NCI-H526 (cell line): ENCODE measurements around the gene AKAP17A.

Experiments
- DNase-seq, 2 experiments: peaks; one replicate each; lab custom pipeline; 2025; lab: John Stamatoyannopoulos, UW

The AKAP17A gene

DNA sequence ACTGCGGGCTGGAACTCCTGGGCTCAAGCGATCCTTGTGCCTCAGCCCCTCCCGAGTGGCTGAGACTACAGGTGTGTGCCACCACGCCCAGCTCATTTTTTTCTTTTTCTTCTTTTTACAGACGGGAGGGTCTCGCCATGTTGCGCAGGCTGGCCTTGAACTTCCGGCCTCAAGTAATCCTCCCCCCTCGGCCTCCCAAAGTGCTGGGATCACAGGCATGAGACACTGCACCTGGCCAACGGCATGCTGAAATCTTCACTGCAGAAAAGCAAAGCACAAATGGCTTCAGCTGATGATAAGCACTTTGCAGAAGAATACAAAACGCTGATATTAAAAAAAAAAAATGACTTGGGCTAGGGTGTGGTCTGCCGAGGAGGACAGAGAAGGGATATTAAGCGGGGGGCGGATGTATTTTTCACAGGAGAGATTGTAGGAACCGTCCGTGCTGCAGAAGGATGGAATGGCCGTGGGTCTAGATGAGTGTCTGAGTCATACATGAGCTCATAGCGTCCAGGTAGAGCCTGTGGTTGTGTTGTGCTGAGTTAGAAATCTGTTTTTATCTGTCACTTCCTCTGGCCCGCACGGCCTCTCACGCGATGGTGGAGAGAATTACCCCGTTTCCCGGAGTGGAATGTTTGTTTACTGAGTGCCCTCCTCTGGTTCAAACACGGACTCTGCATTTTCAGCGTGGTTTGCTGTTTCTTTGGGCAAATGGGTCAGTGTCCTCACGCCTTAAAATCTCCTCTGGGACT, 8.5 kb upstream of the AKAP17A start:
- no peak for DNase-seq

DNA sequence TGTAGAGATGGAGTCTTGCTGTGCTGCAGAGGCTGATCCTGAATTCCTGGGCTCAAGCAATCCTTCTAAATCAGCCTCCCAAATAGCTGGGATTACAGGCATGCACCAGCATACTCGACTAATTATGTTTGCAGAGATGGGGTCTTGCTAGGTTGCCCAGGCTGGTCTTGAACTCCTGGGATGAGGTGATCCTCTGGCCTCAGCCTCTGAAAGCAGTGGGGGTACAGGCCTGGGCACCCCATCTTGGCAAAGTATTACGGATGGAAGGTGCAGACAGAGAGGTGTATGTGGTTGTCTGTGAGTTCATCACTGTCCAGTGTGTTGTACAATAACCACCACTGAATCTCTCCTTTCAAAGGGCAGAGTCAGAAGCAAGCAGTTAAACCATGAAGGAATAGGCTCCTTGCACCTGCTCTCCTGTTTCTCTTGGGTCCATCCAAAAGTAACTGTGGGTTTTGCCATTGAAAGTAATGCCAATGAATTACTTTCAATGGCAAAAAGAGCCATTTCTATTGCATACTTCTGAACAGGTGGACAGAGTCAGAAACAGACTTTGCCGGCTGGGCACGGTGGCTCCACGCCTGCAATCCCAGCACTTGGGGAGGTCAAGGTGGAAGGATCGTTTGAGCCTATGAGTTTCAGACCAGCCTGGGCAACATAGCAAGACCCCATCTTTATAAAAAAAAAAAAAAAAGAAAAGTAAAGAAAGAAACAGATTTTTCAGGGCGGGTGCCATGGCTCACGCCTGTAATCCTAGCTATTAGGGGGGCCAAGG, 7.0 kb upstream of the AKAP17A start:
- no peak for DNase-seq

GRCh38 chrX:1587161-1587560, 4.2 kb upstream of the AKAP17A start:
- DNase-seq: peak; percentile 97

GRCh38 chrX:1589356-1590130, 1.9 kb upstream of the AKAP17A start:
- DNase-seq: no peak

DNA sequence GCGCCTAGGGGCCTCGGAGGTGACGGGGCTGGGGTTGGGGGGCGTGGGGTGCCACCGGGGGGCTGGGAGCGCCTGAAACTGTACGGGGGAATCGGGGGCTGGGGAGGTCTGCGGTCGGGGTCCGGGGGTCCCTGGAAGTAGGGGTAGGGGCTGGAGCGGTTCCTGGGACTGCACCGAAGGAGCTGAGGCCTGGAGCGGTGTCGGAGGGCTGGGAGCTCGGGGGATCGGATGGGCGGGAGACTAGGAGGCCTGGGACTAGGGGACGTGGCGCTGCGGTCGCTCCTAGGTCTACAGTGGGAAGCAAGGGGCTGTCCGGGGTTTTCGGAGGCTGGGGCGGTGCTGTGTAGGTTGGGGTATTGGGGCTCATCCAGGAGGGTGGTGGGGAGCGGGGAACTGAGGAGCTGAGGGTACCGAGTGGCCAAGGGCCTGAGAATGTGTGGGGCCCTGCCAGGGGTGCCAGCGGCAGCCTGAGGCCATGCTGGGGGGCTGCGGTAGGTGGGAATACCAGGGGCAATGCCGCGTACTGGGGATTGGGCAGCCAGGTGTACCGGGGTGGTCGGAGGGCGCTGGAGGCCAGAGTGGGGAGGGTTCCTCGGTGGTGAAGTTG, 562 bp downstream of the AKAP17A start:
- DNase-seq: no peak

DNA sequence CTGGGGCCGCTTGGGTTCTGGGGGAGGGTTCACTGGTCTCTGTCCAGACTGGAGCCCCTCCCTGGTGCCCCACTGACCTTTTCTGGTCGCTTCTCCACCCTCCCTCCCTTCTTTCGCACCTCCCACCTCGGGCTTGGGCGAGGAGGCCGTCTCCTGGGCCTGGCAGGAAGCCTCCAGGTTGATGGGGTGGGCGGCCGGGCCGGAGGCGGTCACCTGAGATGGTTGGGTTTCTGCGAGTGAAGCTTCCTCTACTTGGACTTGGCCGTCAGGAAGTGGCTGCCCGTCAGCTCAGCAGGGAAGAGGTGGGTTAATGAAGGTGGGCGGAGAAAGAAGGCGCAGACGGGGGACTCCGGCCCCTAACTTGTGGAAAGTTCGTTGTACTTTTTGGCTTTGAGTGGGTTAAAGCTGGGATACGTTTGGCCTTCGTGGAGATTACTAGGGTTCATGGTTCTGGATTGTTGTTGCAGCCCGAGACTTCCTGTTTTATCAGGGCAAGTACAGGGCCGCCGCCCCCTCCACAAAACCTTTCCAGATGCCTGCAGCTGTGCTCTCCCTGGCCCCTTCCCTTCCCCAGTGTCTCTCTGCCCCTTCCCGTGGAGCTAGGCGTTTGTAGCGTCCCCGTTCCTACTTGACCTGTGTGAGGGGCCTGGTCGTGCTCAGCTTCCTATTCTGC, 1.2 kb downstream of the AKAP17A start:
- DNase-seq: no peak

GRCh38 chrX:1593286-1594271, 2.2 kb downstream of the AKAP17A start:
- DNase-seq: no peak

DNA sequence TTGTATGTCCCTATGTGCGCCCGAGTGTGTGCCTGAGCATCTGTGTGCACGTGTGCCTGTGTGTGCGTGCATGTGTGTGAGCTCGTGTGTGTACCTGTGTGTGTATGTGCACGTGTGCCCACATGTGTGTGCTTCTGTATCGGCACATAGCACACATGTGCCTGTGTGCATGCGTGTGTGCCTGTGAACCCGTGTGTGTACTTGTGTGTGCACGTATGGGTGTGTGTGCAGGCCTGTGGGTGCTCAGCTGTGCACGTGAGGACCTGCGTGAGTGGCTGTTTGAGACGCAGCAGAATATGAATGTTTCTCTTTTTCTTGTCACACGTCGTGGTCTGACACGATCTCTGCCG, 4.3 kb downstream of the AKAP17A start:
- no peak for DNase-seq

GRCh38 chrX:1596676-1597344, 5.4 kb downstream of the AKAP17A start:
- DNase-seq: no peak

DNA sequence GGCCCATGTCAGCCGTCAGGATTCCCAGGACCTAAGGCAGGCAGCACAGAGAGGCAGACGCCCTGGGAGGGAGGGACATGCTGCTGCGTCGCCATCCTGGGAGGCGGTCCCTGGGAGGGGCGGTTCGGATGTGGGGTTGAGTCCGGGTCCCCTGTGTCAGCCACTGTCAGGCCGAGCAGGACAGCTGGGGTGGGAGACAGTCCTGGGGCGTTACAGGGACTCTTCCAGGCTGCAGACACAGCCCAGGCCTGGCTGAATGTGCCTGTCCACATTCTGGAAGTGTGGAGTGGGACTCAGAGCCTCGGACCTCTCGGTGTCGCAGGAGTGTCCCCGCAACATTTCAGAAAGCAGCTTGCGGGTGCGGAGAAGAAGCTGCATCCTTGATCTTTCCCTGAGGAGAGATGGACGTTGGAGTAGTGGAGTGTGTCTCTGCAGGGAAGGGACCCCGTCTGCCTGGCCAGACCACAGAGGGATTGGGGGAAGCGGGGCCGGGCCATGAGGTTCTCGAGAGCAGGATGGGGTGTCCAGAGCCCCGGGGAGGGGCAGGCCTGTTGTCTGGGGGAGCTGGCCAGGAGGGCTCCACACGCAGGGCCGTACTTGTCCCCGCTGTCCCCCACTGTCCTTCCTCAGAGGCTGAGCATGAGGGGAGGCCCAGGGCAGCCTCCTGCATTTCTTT, 6.1 kb downstream of the AKAP17A start:
- no peak for DNase-seq

DNA sequence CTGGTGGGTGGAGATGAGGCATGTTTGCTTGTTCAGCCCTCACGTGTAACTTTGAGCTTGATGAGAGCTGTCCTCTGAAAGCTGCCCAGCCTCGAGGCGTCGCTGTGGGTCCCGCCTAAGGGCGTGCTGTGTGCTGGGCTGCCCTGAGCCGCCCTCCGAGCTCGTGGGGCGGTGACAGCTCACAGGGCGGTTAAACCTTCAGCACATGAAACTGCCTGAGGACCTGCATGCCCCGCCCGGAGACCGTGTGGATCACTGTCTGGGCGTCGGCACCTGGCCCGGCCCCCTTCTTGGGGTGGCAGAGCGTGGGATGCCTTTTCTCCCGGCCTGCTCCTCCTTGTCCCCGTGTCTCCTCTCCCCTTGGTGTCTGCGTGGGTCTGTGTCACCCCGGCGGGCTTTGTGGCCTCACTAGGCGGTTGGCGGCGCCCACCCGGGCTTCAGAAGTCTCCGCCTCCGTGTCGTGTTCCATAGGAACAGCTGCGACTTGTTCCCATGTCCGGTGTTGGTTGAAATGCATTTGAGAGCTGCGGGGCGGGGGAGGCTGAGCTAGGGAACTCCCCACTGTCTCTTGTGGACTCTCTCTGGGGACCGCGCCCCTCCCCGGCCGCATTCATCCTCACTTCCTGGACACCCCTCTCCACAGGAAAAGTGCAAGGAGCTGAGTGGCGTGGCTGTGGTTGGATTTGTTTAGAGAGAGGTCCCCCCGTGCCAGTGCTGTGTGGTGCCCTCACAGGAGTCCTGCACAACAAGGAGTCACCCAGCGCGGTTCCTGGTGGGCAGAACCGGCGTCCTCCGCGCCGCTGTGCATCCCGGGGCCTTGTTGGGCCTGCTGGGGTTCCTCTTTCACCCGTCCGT, 6.8 kb downstream of the AKAP17A start:
- DNase-seq: no peak

DNA sequence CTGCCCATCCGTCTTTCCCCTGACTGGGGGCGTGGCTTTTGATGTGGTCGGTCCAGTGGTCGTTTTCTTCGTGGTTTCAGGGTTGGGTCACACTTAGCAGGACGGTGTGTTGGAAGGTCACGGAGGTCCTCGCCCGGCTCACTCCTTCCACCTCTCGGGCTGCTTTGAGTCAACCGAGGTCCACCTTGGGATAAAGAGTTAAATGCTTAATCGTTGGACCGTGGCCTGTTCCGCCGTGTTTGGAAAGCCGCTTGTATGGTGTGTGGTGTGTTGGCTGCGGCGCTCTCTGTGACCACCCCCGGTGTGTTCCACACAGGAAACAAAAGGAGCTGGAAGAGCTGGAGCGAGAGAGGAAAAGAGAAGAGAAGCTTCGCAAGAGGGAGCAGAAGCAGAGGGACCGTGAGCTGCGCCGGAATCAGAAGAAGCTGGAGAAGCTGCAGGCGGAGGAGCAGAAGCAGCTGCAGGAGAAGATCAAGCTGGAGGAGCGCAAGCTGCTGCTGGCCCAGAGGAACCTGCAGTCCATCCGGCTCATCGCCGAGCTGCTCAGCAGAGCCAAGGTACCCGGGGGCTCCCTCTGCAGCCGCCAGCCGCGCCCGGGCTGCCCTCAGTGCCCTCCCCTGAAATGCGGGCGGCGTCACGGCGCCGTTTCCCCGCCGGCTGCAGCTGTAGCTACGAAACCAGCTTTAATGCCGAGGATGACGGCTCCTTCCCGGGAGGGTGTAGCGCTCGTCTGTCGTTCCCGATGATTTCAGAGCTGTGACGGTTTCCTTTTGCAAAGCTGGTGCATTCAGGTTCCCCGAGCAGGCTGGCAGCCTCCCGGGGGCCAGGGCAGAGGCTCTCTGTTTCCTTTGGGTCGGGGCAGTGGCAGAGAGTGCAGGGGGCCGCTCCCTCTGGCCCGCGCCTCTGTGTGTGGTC, 7.7 kb downstream of the AKAP17A start:
- no peak for DNase-seq

DNA sequence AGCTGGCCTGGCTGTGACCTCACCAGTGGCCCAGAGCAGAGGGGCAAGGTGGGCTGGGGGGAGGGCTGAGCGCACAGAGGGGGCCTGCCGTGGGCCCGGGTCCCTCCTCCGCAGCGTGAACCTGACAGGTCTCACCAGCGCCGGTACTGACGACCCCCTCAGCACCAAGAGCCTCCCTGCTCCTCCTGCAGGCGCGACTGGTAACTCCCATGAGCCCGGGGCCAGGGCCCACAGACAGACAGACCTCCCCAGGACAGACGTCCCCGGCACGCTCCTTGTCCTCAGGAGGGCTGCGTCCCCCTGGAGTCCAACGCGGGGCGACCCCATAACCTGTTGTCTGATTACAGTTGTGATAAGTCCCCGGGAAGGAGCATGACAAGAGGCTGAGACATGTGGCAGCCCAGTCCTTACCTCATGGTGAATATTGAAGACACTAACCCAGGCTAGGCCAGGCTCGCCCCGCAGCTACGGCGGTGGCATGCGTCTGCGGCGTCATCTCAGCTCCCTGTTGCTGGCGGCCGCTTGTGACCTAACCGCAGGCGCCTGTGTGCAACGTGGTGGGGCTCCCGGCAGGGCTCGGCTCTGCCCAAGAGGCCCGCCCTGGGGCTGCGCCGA, 8.5 kb downstream of the AKAP17A start:
- DNase-seq: no peak

- no peak for DNase-seq
These were observed 9.1 kb downstream of the AKAP17A start for GRCh38 chrX:1600406-1601050.

DNA sequence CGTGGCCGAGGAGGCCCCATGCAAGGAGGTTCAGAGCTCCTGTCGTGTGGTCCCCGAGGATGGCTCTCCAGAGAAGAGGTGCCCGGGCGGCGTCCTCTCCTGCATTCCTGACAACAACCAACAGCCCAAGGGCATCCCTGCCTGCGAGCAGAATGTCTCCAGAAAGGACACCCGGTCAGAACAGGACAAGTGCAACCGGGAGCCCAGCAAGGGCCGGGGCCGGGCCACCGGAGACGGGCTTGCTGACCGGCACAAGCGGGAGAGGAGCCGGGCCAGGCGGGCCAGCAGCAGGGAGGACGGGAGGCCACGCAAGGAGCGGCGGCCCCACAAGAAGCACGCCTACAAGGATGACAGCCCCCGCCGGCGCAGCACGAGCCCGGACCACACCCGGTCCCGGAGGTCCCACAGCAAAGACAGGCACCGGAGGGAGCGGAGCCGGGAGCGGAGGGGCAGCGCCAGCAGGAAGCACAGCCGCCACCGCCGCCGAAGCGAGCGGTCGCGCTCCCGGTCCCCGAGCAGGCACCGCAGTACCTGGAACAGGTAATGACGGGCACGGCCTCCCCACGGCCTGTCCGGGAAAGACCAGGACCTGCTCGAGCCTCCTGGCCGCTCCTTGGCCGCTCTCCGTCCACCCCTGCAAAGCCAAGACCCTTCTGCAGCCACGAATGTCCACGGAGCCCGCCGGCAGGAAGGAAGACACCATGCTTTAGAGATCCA, 9.8 kb downstream of the AKAP17A start:
- DNase-seq: no peak

- DNase-seq: no peak
These were observed 10.3 kb downstream of the AKAP17A start for GRCh38 chrX:1601768-1602085.
